GM03348 (cell line): ENCODE data around the gene ZNF76.
A peak's percentile ranks its signal among the peaks of the same experiment; 100 is the strongest.

Source experiments
- DNase-seq: peaks from one replicate; pipeline ENCODE4 v3.0.0; 2012; ENCODE audit warnings: low spot score

ZNF76 gene

DNA sequence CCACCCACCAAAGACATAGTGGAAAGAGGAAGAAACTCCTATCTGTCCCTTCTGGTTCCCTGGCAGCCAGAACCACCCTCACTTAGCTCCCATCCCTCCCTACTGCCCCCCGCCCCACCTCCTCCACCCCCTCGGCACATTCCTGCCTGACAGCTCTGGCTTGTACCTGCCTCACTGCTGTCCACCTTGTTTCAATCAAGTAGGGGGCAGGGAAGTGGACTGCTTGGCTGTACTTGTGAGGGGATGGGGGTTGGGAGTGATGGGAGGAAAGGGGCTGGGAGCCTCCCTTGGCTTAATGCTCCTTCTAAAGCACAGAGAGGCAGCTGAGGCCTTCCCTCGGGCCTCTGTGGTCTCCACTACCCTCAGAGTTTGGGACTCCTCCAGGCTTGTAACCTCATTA, 22.1 kb upstream of the ZNF76 start:
- no peak for DNase-seq

DNA sequence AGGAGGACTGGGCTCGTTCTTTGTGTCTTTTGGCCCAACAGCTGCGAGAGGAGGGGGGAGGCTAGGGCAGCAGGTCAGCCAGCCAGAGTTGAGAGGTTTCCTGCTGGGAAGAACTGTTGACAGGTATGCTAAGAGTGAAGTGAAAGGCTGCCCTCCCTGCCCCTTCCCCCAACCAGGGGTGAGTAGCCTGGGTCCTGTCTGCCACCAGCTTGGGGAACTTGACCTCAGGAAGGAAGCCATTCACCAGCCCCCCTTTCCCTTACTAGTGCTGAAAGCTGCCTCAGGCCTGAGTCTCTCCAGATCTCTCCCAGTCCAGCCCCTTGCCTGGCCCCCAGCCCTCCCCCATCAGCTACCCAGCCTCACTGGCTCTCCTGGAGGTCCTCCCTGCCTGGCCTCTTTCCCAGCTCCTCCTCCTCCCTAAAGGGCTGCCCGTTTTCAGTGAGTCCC, 20.7 kb upstream of the ZNF76 start:
- DNase-seq = no peak

DNA sequence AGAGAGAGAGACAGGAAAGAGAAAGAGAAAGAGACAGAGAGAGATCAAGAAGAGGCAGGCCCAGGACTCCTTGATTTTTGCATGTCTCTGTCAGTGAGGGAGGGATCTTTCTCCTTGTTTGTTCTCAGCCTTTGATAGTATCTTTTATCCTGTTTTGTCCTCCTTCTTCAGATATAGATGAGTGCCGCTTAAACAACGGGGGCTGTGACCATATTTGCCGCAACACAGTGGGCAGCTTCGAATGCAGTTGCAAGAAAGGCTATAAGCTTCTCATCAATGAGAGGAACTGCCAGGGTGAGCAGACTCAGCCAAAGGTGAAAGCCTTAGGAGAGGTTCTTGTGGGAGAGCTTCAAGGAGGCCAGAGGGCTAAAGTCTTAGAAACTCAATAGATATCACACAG, 20.0 kb upstream of the ZNF76 start:
- no peak for DNase-seq

DNA sequence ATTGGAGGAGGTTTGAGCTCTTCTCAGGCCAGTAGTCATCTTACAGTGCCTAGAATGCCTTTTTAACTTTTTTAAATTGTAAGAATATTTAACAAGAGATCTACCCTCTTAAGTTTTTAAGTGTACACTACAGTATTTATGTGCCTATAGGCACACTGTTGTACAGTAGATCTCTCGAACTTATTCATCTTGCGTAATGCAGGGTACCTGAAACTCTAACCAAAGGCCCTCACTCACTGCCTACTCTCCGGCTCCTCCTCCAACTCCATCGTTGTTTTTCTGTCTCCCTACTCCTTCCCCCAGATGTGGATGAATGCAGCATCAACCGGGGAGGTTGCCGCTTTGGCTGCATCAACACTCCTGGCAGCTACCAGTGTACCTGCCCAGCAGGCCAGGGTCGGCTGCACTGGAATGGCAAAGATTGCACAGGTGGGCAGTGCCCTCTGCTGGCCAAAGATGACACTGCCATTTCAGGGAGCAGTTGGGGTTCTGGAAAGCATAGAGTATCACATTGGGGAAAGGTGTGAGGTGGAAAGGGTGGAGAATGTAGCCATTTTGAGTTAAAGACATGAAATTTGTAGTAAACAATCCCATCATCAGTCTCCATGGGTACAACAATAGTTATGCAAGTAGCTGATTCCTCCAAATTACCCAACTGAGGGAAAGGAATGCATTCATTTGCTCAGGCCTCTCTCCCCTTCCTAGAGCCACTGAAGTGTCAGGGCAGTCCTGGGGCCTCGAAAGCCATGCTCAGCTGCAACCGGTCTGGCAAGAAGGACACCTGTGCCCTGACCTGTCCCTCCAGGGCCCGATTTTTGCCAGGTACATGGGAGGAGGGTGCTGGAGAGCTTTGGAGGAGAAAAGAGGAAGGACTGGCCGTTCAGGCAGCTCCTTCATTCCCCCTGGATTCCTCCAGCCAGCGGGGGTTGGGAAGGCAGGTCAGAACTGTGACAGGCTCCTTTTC, 18.4 kb upstream of the ZNF76 start:
- peak; percentile 84 for DNase-seq

DNA sequence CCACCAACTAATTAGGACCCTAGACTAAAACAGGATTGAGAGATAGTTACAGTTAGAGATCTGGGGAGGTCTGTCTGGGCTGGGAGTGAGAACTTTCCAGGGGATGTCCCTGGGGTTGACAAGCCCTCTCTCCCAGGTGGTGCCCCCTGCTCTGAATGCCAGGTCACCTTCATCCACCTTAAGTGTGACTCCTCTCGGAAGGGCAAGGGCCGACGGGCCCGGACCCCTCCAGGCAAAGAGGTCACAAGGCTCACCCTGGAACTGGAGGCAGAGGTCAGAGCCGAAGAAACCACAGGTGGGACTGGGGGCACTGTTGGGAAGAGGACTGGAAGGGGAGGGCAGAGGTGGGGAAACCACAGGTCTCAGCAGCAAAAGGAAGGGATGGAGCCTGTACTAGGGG, 17.0 kb upstream of the ZNF76 start:
- no peak for DNase-seq

DNA sequence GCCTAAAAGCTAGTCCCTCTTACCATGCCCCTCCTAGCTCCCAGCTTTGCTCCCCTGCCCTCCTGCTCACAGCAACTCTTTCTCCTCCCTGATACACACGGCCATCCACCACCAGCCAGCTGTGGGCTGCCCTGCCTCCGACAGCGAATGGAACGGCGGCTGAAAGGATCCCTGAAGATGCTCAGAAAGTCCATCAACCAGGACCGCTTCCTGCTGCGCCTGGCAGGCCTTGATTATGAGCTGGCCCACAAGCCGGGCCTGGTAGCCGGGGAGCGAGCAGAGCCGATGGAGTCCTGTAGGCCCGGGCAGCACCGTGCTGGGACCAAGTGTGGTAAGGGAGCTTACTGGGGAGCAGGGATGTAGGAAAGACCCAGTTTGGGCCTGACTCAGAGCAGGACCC, 16.6 kb upstream of the ZNF76 start:
- no peak for DNase-seq

DNA sequence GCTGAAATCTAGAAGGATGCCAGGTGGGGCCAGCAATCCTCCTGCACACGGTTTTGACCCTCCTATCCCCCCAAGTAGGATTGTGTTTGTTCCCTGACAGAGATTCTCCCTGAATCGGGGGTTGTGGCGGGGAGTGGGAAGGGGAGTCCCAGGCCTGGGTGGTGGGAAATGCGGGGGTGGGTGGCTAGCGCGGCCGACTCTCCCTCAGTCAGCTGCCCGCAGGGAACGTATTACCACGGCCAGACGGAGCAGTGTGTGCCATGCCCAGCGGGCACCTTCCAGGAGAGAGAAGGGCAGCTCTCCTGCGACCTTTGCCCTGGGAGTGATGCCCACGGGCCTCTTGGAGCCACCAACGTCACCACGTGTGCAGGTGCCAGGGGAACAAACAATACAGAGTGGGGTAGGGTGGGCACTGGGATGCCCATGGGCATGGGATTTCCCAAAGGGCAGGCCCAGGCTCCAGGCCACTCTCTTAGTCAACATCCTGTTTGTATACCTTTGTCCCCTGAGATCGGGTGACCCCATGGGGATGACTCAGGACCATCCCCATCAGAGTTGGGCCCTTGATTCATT, 16.1 kb upstream of the ZNF76 start:
- no peak for DNase-seq

DNA sequence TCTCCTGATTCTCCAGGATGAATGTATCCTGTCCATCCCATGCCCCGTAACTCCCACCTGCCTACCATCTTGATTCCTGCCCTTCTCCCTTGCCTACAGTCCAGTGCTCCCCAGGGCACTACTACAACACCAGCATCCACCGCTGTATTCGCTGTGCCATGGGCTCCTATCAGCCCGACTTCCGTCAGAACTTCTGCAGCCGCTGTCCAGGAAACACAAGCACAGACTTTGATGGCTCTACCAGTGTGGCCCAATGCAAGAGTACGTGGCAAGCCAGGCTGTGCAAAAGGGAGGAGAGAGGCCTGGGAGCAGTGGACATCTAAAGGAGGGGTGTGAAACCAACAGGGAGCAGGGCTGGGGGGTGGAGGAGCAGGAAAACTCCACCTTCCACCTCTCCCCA, 15.0 kb upstream of the ZNF76 start:
- no peak for DNase-seq

DNA sequence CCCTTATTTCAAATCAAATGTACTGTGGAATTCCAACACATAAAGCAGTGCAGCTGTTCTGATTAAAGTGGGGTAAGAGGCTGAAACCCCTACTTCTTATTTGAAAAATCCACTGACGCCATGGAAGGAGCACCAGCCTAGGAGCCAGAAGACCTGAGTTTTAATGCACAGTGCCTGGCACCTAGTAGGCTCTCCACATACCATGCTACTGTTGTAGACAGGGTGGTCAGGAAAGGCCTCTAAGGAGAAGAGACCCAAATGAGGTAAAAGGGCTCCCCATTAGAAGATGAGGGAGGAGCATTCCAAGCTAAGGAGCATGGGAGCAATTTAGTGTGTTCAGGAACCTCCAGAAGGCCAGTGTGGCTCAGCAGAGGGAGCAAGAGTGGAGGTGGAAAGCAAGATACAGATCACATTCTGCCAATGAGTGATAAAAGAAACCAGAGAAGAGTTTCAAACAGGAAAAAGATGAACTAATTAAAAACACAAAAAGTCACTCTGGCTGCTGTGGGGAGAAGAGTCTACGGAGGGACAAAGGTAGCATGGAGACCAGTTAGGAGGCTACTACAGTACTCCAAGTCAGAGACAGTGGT, 11.8 kb upstream of the ZNF76 start:
- no peak for DNase-seq

DNA sequence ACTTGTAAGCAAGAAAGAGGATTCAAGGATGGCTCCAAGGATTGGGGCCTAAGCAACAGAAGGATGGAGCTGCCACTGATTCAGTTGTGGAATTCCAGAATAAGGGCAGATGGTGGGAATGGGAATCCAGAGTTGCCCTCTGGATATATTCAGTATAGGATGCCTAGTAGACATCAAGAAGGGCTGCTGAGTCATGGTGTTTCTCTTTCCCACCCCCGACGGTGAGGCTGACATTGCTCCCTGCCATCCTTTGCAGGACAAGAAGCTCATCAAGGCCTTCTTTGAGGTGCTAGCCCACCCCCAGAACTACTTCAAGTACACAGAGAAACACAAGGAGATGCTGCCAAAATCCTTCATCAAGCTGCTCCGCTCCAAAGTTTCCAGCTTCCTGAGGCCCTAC, 11.2 kb upstream of the ZNF76 start:
- DNase-seq = no peak

DNA sequence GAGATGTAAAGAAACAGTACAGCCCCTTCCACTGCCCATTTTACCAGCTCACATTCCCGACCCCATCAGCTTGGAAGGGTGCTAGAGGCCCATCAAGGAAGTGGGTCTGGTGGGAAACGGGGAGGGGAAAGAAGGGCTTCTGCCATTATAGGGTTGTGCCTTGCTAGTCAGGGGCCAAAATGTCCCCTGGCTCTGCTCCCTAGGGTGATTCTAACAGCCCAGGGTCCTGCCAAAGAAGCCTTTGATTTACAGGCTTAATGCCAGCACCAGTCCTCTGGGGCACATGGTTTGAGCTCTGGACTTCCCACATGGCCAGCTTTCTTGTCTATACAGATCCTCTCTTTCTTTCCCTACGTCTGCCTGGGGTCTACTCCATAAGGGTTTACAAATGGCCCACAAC, 10.6 kb upstream of the ZNF76 start:
- DNase-seq = no peak

DNA sequence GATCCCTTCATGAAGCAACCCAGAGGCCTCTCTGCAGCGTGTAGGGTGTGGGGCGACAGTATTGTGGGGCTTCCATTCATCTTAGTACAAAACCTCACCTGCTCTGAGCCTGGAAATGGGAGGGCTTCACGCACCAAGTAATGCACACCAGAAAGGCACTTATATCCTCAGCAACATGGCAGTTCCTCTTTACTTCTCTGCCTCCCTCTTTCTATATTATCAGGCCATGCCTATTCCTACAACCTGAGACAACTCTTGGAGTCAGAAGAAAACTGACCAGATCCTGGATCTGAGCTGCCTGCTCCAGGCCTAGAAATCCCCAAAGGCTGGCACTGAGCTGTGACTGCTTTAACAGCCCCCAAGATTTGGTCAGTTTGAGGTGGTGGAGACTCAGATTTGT, 7.6 kb upstream of the ZNF76 start:
- no peak for DNase-seq

DNA sequence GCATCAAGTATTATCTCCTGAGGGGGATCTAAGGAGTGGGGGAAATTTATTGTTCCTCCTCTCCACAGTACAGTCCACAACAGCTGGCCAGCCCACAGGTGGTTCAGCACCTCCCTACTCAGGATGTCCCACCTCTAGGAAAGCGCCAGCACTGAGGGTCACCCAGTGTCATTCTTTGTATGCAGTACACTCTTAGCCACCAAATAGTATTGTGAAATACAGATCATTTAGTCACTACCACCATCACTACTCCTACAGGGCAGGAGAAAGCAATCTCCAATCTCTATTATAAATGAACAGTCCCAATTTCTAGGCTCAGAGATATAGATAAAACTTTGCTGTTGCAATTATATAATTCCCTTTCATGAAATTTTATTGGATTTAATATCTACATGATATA, 6.3 kb upstream of the ZNF76 start:
- DNase-seq = no peak

DNA sequence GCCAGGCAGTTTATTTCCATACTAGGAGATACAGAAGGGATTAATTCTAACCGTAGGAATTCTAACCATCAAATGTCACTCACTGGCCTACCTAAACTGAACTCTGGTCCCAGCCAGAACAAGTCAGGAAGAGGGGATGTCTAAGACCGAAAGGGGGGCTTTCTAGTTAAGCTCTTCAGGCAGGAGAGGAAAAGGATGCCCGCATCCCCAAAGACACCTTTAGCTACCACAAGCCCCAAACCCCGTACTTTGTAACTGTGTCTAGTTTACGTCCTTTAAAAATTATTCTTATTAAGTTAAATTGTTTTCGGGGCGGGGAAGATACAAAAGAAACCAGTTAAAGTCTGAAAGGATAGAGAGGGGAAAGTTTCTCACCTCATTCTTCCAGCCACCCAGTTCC, 1.2 kb upstream of the ZNF76 start:
- no peak for DNase-seq

DNA sequence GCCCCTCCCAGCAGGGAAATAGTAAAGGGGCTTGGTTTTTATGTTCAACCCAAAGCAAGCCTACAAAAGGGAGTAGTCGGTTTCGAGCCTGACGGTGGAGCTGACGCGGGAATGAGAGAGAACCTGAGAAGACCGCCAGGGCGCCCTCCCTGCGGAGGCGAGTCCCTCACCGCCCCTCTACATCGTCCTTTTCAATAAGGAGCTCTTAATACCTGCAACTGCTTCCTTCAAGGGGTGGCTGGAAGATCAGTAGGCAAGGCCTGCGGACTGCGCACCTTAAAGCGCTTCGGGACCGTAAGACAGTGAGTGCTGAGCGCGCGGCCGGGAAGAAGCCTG, 709 bp upstream of the ZNF76 start:
- peak; percentile 65 for DNase-seq

DNA sequence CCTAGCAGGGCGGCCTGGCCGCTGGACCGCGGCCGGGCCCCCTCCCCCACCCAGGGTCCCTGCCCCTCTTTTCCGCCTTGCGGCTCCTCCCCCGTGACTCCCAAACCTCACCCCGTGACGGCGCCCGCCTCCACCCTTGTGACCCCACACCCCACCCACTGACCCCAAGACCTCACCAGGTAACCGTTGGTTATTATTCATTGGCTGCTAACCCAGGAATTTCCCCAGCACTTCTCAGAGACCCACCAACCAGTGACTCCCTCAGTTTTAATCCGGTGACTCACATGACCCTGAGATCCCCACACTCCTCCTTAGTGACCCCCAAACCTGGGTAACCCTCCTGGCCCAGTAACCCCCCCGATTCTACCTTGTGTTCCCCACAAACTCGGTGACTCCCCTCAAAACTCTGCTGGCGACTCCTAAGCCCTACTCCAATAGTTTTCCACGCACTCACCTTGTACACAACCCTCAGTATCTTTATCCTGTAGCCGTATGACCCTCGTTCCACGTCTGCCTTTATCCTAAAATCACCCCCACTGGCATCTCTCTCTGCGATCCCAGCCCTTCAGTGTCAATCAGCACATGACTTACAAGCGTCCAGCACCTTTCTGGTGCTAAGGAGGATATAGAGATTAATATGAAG, 534 bp downstream of the ZNF76 start:
- DNase-seq = peak; percentile 82

DNA sequence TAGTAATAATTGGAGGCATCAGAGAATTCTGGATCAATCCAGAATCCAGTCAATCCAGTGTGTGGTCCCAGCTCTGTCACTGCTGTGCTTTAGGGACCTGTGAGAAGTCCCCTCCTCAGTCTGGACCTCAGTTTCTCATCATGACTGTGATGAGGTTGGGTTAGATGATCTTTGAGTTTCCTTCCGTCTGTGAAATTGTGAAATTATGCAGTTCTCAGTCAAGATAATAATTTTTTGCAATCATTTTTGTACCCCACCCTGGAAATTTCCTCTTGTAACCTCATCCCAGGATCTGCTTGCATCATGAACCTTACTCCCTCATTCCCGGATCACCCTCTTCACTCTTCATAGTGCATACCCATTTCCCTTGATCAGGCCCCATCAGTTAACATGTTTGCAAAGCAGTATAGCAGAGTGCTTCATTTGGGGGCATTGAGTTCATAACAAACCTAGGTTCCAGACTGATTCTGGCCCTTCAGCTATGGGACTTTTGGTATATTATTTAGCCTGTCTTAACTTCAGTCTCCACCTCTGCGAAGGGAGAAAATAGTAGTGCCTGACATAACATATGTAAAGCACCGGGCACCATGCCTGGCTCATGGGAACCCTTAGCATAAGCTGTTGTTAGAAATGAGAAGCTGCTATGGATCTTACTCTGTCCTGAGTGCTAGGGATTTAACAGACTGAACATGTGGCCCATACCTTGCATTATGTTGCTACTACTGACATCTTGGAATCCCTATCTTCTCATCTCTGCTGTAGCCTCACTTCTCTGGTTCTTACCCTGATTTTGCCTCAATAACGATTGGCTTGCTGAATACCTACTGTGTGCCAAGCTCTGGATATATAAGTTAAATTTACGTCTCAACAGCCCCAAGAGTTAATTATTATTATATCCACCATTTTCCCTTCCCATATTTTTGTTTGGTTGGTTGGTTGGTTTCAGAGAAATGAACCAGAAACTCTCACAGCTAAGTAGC, 1.3 kb downstream of the ZNF76 start:
- DNase-seq = no peak

DNA sequence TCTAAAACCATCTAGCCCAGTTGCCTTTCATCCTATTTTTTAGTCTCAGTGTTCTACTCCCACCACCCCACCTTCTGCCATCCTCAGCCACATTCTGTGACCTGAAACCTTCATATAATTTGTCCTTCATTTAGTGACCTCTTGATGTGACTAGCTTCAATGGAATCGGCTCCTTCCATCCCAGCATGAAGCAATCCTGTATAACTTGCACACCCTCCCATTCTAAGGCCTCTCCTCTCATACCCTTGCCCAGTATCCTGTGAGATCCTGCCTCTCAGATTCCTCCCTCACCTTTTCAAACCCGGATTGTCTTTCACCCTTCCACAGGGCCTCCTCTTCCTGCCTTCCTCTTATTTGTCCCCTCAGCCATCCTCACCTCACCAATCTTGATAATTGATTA, 3.1 kb downstream of the ZNF76 start:
- DNase-seq = peak; percentile 42

DNA sequence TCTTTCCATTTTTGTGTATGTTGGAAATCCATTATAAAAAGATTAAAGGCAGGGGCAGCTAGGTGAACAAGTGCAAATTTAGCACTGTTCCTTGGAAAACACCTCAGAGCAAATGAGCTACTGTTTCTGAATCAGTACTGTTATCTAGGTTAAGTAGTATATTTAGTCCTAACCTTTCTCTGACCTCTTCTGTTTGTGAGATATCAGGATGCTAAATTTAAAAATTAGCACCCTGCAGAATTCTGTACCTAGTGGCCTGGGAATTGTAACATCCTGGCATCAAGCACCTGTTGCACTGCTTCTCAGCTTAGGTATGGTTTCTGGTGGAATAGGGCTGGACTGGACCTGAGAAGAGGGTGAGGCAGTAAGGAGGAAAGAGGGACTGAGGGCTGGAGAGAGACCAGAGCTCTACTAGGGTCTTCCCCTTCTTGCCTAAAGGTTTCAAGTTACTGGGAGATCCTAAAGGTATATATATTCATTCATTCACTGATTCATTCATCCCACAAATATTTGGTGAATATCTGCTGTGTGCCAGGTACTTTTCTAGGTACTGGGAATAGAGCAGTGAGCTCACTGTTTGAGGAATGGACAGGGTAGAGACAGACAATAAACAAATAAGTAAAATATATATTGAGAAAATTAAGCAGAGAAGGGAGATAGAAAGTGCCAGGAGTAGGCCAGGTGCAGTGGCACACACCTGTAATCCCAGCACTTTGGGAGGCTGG, 5.2 kb downstream of the ZNF76 start:
- DNase-seq = no peak

DNA sequence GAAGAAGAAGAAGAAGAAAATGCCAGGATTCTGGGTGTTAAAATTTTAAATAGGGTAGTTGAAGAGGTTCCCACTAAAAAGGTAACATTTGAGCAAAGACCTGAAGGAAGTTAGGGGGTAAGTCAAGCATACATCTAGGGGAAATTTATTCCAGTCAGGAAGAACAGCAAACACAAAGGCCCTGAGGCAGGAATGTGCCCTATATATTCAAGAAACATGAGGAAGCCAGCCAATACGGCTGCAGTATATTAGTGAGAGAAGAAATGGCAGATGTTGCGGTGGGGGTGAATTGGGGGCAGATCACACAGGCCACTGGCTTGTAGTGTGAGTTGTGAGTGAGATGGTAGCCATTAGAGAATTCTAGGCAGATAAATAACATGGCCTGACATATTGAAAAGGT, 6.0 kb downstream of the ZNF76 start:
- no peak for DNase-seq

DNA sequence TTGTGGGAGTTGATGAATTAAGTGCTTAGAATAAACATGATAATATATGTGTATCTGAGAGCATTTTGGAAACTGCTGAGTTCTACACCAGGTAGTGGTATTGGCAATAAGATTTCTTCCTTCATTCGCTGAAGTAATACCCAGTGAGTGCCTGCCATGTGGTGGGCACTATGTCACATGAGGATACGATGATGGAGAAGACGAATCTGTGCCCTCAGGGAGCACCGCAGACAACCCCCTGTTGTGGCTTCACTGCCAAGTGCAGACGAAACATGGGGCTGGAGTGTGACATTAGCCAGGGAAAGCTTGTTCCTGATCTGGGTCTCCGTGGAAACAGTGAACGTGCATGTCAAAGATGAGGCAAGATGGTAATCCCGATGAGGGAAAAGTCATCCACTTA, 7.9 kb downstream of the ZNF76 start:
- DNase-seq = no peak
